Thyroid gland (tissue), 4 donors: ENCODE results near the gene PSMA6. TPM values are rescaled to one million over a fixed set of nuclear protein-coding genes. Genes with fewer than 3 reads are reported as not detected.

Experiments
- DNase-seq, 2 donors: peaks; one replicate each; pipeline ENCODE4 v3.0.0-alpha.2; 2019
- H3K27ac ChIP-seq, 3 donors: fragments of 200-600 bp; sonication (generic); 1 replicate in 2 of 3; 2 replicates in 1 of 3; pipeline ENCODE4 v1.5.1; 2016 to 2019; ENCODE audit warnings: mild to moderate bottlenecking in 1 of 3, moderate library complexity in 1 of 3
- H3K27me3 ChIP-seq: fragments of 200-600 bp; sonication (generic); one replicate; pipeline ENCODE4 v1.5.1; 2019
- H3K36me3 ChIP-seq, 2 donors: fragments of 200-600 bp; sonication (generic); one replicate each; pipeline ENCODE4 v1.5.1; 2016 to 2019
- H3K4me1 ChIP-seq, 2 donors: fragments of 200-600 bp; sonication (generic); one replicate each; pipeline ENCODE4 v1.5.1; 2017 to 2019
- H3K4me3 ChIP-seq, 3 donors: fragments of 200-600 bp; sonication (generic); replicated peaks in 1 of 3; 1 replicate in 2 of 3; 2 replicates in 1 of 3; pipeline ENCODE4 v1.5.1; 2016; ENCODE audit warnings: mild to moderate bottlenecking in 1 of 3
- H3K9me3 ChIP-seq: fragments of 200-600 bp; sonication (generic); one replicate; pipeline ENCODE4 v1.5.1; 2017
- POLR2A ChIP-seq, 2 donors: fragments of 450-650 bp; IDR thresholded peaks; one replicate each; pipeline ENCODE4 v1.6.1; 2017; ENCODE audit warnings: antibody characterized with exemption in 2 of 2, mild to moderate bottlenecking in 2 of 2, moderate library complexity in 1 of 2
- WGBS, 2 donors: methylation state at CpG; one replicate each; pipeline ENCODE4 v1.1.5; 2017; 5-methylcytosine and 5-hydroxymethylcytosine counted together
- intact Hi-C: fragments of 100-400 bp; cut with DNase I; formaldehyde crosslinking; loops from one replicate; pipeline ENCODE4 v1.15.1; 2023
- total RNA-seq, 4 donors: library from RNA; depleted of rRNA; stranded (reverse); fragments of >200 nt; gene quantifications; one replicate each; pipeline ENCODE4 v1.2.3, GENCODE V29; 2016
- TF ChIP-seq, protein P1 (sequence below), 6 experiments: fragments of 200-600 bp in 3 of 6; fragments of 450-650 bp in 3 of 6; sonication (generic) in 3 of 6; IDR thresholded peaks; one replicate each; pipeline ENCODE4 v1.5.1; 2016 to 2019; ENCODE audit warnings: antibody characterized with exemption in 6 of 6, mild to moderate bottlenecking in 2 of 6, inconsistent platforms in 1 of 6, moderate library complexity in 1 of 6

PSMA6 gene
- total RNA-seq, 4 donors from 2014 or later, result 107 to 157 (median 120) TPM

DNA sequence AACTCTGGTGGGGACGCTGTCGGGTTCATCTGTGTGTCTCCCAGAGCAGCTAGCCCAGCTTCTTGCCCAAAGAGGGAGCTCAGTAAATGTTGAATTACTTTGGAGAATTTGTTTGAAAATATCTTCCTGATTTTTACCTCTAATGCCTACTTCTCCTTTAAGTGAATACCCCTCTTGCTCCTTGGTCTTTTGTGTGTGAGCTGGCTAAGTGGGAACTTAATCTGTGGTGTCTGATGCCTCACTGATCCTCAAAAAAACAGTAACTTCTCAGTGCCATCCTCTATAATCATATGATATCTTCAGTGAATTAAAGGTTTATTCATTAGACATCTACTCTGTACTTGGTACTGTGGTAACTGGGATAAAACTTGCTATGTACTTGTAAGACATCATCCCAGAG is 7.7 kb upstream of the PSMA6 start:
- Histone ChIP-seq H3K4me3 (no peak overlapping the region), H3K4me1 (no peaks in the 10 kb centered on the region), H3K27me3 (no peaks in the 10 kb centered on the region), H3K9me3 (no peaks in the 10 kb centered on the region), H3K36me3 (no peaks in the 10 kb centered on the region), H3K27ac (no peak overlapping the region)
- DNase-seq, result no peak
- intact Hi-C loops, result no loop called here
- no peak for TF ChIP-seq POLR2A (IDR thresholded peaks at IDR 0.05)
- TF ChIP-seq, protein P1, sequence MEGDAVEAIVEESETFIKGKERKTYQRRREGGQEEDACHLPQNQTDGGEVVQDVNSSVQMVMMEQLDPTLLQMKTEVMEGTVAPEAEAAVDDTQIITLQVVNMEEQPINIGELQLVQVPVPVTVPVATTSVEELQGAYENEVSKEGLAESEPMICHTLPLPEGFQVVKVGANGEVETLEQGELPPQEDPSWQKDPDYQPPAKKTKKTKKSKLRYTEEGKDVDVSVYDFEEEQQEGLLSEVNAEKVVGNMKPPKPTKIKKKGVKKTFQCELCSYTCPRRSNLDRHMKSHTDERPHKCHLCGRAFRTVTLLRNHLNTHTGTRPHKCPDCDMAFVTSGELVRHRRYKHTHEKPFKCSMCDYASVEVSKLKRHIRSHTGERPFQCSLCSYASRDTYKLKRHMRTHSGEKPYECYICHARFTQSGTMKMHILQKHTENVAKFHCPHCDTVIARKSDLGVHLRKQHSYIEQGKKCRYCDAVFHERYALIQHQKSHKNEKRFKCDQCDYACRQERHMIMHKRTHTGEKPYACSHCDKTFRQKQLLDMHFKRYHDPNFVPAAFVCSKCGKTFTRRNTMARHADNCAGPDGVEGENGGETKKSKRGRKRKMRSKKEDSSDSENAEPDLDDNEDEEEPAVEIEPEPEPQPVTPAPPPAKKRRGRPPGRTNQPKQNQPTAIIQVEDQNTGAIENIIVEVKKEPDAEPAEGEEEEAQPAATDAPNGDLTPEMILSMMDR (IDR thresholded peaks at IDR 0.05), result no peak
- WGBS, 2 donors, result 91 to 96% methylated on average over 2 of the region's 2 CpGs

DNA sequence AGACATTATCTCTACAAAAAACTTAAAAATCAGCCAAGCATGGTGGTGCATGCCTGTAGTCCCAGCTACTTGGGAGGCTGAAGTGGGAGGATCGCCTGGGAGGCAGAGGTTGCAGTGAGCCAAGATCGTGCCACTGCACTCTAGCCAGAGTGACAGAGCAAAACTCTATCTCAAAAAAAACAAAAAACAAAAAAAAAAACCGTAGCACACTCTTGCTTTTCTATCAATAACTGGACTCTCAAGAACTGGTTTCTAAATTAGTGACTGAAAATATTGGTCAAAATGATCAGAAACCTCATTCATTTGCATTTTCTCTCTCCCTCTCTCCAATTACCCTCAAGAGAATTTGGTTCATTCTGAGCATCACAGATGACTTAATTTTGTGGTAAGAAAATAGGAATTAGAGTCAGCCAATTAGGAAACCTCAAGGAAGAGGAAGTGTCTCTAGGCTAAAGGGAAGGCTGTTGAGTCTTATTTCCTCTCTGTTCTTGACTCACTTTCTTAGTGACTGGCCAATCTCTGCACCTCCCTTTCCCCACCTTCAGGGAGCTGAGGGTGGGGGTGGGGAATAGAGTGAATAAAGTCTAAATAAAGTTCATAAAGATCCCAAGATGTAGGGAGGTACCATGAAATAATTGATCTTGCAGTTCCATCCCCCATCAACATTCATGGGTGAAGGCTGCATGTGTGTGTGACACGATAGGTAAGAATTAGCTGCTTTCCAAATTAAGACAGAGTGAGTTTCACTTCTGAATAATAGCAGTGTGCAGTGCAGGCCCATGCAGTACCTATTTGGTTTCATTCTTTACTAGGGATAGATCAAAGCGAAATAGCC is 6.8 kb upstream of the PSMA6 start:
- DNase-seq, result no peak
- Histone ChIP-seq H3K27ac (no peak overlapping the region), H3K4me1 (no peaks in the 10 kb centered on the region), H3K27me3 (no peaks in the 10 kb centered on the region), H3K9me3 (no peaks in the 10 kb centered on the region), H3K4me3 (no peak overlapping the region), H3K36me3 (no peaks in the 10 kb centered on the region)
- 84 to 88% methylated on average over 5 of the region's 5 CpGs for WGBS, 2 donors
- no peak for TF ChIP-seq POLR2A (IDR thresholded peaks at IDR 0.05)
- TF ChIP-seq, protein P1 (IDR thresholded peaks at IDR 0.05), result no peak
- intact Hi-C loops, result no loop called here

DNA sequence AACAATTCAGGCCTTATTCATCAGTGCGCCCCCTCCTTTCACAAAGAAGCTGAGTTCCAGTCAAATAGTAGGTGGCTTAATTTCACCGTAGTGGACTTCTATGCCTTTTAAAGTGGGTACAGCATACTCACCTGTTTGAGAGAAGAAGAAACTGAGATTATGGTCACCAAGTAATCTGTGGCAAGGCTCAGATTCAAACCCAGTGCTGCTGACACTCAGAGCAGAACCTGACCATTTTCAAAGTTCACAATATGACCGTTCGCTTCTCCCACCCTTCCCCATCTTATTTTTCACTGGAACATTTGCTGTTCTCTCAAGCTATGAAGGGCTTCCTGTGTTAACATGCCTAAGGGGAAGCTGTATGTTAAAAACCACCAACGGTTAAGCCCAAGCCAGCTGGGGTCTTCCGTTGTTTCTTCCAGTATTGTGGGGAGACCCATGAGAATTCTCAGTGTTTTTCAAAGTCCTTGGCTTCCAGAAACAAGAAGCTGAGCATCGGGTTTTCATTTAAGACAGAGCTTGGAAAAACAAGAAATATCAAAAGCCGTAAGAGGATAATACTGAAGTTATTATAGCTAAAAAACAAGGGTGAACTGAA is 6.1 kb upstream of the PSMA6 start:
- intact Hi-C loops, result no loop called here
- H3K27ac ChIP-seq, result no peak overlapping the region
- TF ChIP-seq POLR2A (IDR thresholded peaks at IDR 0.05), result no peak
- TF ChIP-seq, protein P1 (IDR thresholded peaks at IDR 0.05), result no peak

GRCh38 chr14:35286707-35287106 is 5.5 kb upstream of the PSMA6 start:
- no peak for DNase-seq
- H3K4me3 ChIP-seq, result no peak overlapping the region
- no peaks in the 10 kb centered on the region for H3K27me3 ChIP-seq
- no peaks in the 10 kb centered on the region for H3K9me3 ChIP-seq
- no peaks in the 10 kb centered on the region for H3K36me3 ChIP-seq
- no peaks in the 10 kb centered on the region for H3K4me1 ChIP-seq
- 89 to 90% methylated on average over 1 of the region's 1 CpG for WGBS, 2 donors
- no peak overlapping the region for H3K27ac ChIP-seq
- intact Hi-C loops, result no loop called here
- TF ChIP-seq POLR2A (IDR thresholded peaks at IDR 0.05), result no peak
- TF ChIP-seq, protein P1 (IDR thresholded peaks at IDR 0.05), result no peak

More for the DNA sequence above, 6.1 kb upstream of the PSMA6 start:
- Histone ChIP-seq H3K4me3 (no peak overlapping the region), H3K4me1 (no peaks in the 10 kb centered on the region), H3K27me3 (no peaks in the 10 kb centered on the region), H3K36me3 (no peaks in the 10 kb centered on the region), H3K9me3 (no peaks in the 10 kb centered on the region)
- WGBS, 2 donors, result 78 to 86% methylated on average over 8 of the region's 8 CpGs
- DNase-seq, result no peak

DNA sequence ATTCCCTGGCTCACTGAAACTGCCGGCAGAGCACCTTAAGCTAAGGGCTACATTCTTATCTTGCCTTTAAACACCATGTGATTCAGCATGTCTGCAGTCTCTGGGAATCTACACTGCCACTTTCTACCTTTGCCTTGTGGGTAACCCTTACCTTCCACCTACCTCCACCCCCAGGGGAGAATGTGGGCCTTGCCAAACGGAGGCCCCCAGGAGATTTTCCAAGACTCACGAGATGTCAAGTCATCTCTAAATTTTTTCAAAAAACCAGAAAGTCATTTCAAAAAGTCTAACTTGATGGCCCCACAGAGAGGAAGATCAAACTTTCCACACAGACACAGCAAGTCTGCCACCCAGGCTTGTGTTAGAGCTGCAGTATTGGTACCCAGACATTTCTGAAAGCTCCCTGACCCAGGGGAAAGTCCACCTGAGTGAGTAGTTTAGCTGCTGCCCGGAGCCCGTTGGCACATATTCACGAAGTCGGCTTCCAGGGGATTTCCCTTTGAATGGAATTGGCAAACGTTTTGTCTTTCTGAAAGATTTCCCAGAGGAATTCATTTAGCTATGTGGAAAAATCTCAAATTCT is 4.7 kb upstream of the PSMA6 start:
- Histone ChIP-seq H3K4me1 (no peaks in the 10 kb centered on the region), H3K9me3 (no peaks in the 10 kb centered on the region), H3K36me3 (no peaks in the 10 kb centered on the region), H3K27me3 (no peaks in the 10 kb centered on the region), H3K27ac (no peak overlapping the region), H3K4me3 (no peak overlapping the region)
- WGBS, 2 donors, result 42 to 59% methylated on average over 8 of the region's 8 CpGs
- TF ChIP-seq, protein P1 (IDR thresholded peaks at IDR 0.05), result no peak
- TF ChIP-seq POLR2A (IDR thresholded peaks at IDR 0.05), result no peak
- no peak for DNase-seq
- intact Hi-C loops, result no loop called here
